Thyroid gland (tissue), 4 donors: Measurements from ENCODE around the gene GKN1. TPM values are rescaled to one million over a fixed set of nuclear protein-coding genes. Genes with fewer than 3 reads are reported as not detected.
A peak's percentile ranks its signal among the peaks of the same experiment; 100 is the strongest.

Experiments used
- DNase-seq, 2 donors: peaks; one replicate each; pipeline ENCODE4 v3.0.0-alpha.2; 2019
- H3K27ac ChIP-seq, 3 donors: fragments of 200-600 bp; sonication (generic); 1 replicate in 2 of 3; 2 replicates in 1 of 3; pipeline ENCODE4 v1.5.1; 2016 to 2019; ENCODE audit warnings: mild to moderate bottlenecking in 1 of 3, moderate library complexity in 1 of 3
- H3K27me3 ChIP-seq: fragments of 200-600 bp; sonication (generic); one replicate; pipeline ENCODE4 v1.5.1; 2019
- H3K36me3 ChIP-seq, 2 donors: fragments of 200-600 bp; sonication (generic); one replicate each; pipeline ENCODE4 v1.5.1; 2016 to 2019
- H3K4me1 ChIP-seq, 2 donors: fragments of 200-600 bp; sonication (generic); one replicate each; pipeline ENCODE4 v1.5.1; 2017 to 2019
- H3K4me3 ChIP-seq, 3 donors: fragments of 200-600 bp; sonication (generic); replicated peaks in 1 of 3; 1 replicate in 2 of 3; 2 replicates in 1 of 3; pipeline ENCODE4 v1.5.1; 2016; ENCODE audit warnings: mild to moderate bottlenecking in 1 of 3
- H3K9me3 ChIP-seq: fragments of 200-600 bp; sonication (generic); one replicate; pipeline ENCODE4 v1.5.1; 2017
- CTCF ChIP-seq, 6 experiments: fragments of 200-600 bp in 3 of 6; fragments of 450-650 bp in 3 of 6; sonication (generic) in 3 of 6; IDR thresholded peaks; one replicate each; pipeline ENCODE4 v1.5.1; 2016 to 2019; ENCODE audit warnings: antibody characterized with exemption in 6 of 6, mild to moderate bottlenecking in 2 of 6, inconsistent platforms in 1 of 6, moderate library complexity in 1 of 6
- POLR2A ChIP-seq, 2 donors: fragments of 450-650 bp; IDR thresholded peaks; one replicate each; pipeline ENCODE4 v1.6.1; 2017; ENCODE audit warnings: antibody characterized with exemption in 2 of 2, mild to moderate bottlenecking in 2 of 2, moderate library complexity in 1 of 2
- WGBS, 2 donors: methylation state at CpG; one replicate each; pipeline ENCODE4 v1.1.5; 2017; 5-methylcytosine and 5-hydroxymethylcytosine counted together
- intact Hi-C: fragments of 100-400 bp; cut with DNase I; formaldehyde crosslinking; loops from one replicate; pipeline ENCODE4 v1.15.1; 2023
- total RNA-seq, 4 donors: library from RNA; depleted of rRNA; stranded (reverse); fragments of >200 nt; gene quantifications; one replicate each; pipeline ENCODE4 v1.2.3, GENCODE V29; 2016

Gene GKN1
- total RNA-seq, 4 donors from 2014 or later = not detected

GRCh38 chr2:69010437-69011194 lies 36.2 kb downstream of the GKN1 start:
- no peak overlapping the region for H3K27ac ChIP-seq
- H3K4me3 ChIP-seq = no peak overlapping the region
- intact Hi-C loops = loop anchor here (5.0 to 10.0 kb wide), 3 partner anchors 144 to 704 kb away; no protein-coding TSS in a partner anchor
- no peaks in the 10 kb centered on the region for H3K36me3 ChIP-seq
- no peak for TF ChIP-seq POLR2A (IDR thresholded peaks at IDR 0.05)
- TF ChIP-seq CTCF (IDR thresholded peaks at IDR 0.05) = no peak
- peaks cover 17 to 19% of the 10 kb centered on the region in 2 donors for H3K4me1 ChIP-seq
- peak; percentile 63 to 77 for DNase-seq
- WGBS, 2 donors = 56 to 64% methylated on average over 8 of the region's 8 CpGs
- no peaks in the 10 kb centered on the region for H3K27me3 ChIP-seq
- no peaks in the 10 kb centered on the region for H3K9me3 ChIP-seq

- no peak for DNase-seq
- 86 to 88% methylated on average over 4 of the region's 4 CpGs for WGBS, 2 donors
- Histone ChIP-seq H3K27ac (no peak overlapping the region), H3K4me3 (no peak overlapping the region), H3K4me1 (peaks cover 17 to 19% of the 10 kb centered on the region in 2 donors), H3K36me3 (no peaks in the 10 kb centered on the region), H3K9me3 (no peaks in the 10 kb centered on the region), H3K27me3 (no peaks in the 10 kb centered on the region)
- TF ChIP-seq POLR2A (IDR thresholded peaks at IDR 0.05) (no peak), CTCF (IDR thresholded peaks at IDR 0.05) (no peak)
- intact Hi-C loops = loop anchor here (5.0 to 10.0 kb wide), 3 partner anchors 143 to 703 kb away; no protein-coding TSS in a partner anchor
Observed at GRCh38 chr2:69011611-69012157, 37.2 kb downstream of the GKN1 start.

- no peaks in the 10 kb centered on the region for H3K36me3 ChIP-seq
- intact Hi-C loops = loop anchor here (5.0 to 10.0 kb wide), 3 partner anchors 142 to 702 kb away; no protein-coding TSS in a partner anchor
- no peaks in the 10 kb centered on the region for H3K27me3 ChIP-seq
- peak; percentile 65 to 75 for DNase-seq
- peaks cover 17 to 23% of the 10 kb centered on the region in 2 donors for H3K4me1 ChIP-seq
- H3K9me3 ChIP-seq = no peaks in the 10 kb centered on the region
- TF ChIP-seq CTCF (IDR thresholded peaks at IDR 0.05) = peak; percentile 41 to 81 (median 68)
- TF ChIP-seq POLR2A (IDR thresholded peaks at IDR 0.05) = no peak
- H3K27ac ChIP-seq = peak overlapping the region in 2 of 3 donors; percentile 43 to 75
- peak overlapping the region; percentile 59 to 90 (median 82) for H3K4me3 ChIP-seq
- 17 to 18% methylated on average over 27 of the region's 27 CpGs for WGBS, 2 donors
Observed at GRCh38 chr2:69012310-69013141, 38.1 kb downstream of the GKN1 start.

- H3K4me3 ChIP-seq = peak within 1 kb of the TSS; percentile 59 to 90 (median 82)
- intact Hi-C loops = loop anchor here (5.0 to 10.0 kb wide), 3 partner anchors 142 to 702 kb away; no protein-coding TSS in a partner anchor
- TF ChIP-seq POLR2A (IDR thresholded peaks at IDR 0.05) = no peak
- TF ChIP-seq CTCF (IDR thresholded peaks at IDR 0.05) = peak in 1 of 6 experiments; percentile 15
- WGBS, 2 donors = 0% methylated on average over 7 to 33 of the region's 63 CpGs
- no peaks in the 10 kb centered on the region for H3K27me3 ChIP-seq
- peak within 1 kb of the TSS; percentile 43 to 75 (median 46) for H3K27ac ChIP-seq
- H3K36me3 ChIP-seq = no peaks in the 10 kb centered on the region
- DNase-seq = peak; percentile 43 to 66
- H3K9me3 ChIP-seq = no peaks in the 10 kb centered on the region
- H3K4me1 ChIP-seq = peaks cover 17 to 24% of the 10 kb centered on the region in 2 donors
Observed at GRCh38 chr2:69013142-69013839, 38.9 kb downstream of the GKN1 start, which contains the start of gene ANTXR1. TSS of gene ANTXR1 (plus strand) at chr2:69013179. CDS start at chr2:69013500, 321 bp downstream.
